Epidermal melanocyte (primary cell): ENCODE results near the gene HOXB13.

Source experiments
- DNase-seq: peaks from one replicate; pipeline ENCODE4 v3.0.0; 2011; ENCODE audit warnings: low spot score; ENCODE audit not compliant: insufficient read length

HOXB13 gene

DNA sequence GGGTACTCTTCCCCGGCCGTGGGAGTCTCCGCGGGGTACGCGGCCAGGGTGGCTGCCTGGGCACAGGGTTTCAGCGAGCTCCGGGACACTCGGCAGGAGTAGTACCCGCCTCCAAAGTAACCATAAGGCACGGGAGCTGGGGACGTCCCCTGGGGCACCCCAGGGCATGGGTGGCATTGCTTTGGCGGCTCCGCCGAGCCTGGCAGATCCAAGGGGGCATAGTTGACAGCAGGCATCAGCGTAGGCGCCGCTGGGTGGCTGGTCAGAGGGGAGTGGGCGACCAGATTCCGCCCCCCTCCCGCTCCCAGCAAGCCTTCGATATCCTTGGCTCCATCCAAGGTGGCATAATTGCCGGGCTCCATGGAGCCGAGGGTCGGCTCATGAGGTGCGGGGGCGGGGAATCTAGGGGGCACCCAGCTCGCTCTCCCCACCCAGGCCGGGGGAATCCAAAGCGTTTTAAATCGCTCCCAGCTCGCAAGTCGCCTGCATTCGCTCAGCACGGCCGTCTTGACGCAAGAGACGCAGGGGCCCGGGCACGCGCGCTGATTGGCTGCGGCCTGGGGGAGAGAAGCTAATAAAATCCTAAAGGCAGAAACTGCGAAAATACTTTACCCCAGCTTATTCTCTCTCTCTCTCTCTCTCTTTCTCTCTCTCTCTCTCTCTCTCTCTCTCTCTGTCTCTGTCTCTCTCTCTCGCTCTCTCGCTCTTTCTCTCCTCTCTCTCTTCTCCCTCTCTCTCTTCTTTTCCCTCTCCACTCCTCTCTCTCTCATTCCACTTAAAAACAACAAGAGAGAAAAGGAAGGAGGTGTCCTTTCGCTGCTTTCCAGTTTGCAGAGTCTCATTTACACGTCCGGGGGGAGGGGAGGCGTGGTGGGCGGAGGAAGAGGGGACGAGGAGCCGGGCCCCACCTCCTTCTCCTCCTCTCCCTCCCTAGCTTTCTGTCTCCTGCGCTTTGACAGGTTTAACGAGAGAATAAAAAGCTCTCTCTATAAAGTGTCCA, at the start of gene HOXB13:
Gene HOXB13 (minus strand): TSS at position 519 of the 1,000 bp plus-strand sequence. CDS start 157 bp downstream, at position 362.
- DNase-seq, result no peak

DNA sequence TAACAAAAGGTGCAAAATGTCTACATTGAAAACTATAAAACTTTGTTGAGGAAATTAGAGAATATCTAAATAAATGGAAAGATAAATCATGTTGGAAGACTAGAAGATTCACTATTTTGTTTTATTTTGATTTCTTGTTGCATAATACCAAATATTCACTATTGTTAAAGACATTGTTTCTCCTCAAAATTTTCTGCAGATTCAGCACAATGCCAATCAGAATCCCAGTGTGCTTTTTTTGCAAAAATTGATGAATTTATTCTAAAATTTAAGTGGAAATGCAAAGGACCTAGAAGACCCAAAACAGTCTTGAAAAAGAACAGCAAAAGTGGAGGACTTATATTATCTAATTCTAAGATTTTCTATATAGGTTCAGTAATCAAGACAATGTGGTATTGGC, 48.1 kb upstream of the HOXB13 start:
- DNase-seq, result no peak

DNA sequence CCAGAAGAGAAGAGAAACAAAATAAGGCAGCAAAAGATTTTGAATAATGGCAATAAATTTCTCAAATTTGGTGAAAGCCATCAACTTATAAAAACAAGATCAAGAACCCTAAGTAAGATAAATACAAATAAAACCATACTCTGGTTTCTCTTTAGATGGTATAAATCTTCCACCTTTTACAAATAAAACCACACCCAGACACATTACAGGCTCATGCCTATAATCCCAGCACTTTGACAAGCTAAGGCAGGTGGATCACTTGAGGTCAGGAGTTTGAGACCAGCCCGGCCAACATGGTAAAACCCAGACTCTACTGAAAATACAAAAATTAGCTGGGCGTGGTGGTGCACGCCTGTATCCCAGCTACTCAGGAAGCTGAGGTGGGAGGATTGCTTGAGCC, 44.7 kb upstream of the HOXB13 start:
- DNase-seq, result no peak

DNA sequence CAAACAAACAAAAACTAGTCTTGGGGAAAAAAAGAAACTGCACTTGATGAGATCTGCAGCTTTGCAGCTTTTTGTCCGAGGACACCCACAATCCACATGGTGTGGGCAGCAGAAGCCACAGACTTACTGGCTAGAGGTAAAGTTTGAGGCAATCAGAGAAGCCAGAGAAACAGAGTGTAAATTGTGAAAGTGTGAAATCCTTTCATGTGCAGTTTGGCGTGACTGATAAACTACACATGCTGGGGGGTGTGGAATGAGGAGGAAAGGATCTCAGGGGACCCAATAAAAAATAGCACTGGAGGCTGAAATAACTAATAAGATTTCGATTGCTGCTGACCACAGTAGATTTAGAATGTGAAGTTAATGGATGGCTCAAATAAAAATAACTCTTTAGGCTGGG, 42.4 kb upstream of the HOXB13 start:
- no peak for DNase-seq

DNA sequence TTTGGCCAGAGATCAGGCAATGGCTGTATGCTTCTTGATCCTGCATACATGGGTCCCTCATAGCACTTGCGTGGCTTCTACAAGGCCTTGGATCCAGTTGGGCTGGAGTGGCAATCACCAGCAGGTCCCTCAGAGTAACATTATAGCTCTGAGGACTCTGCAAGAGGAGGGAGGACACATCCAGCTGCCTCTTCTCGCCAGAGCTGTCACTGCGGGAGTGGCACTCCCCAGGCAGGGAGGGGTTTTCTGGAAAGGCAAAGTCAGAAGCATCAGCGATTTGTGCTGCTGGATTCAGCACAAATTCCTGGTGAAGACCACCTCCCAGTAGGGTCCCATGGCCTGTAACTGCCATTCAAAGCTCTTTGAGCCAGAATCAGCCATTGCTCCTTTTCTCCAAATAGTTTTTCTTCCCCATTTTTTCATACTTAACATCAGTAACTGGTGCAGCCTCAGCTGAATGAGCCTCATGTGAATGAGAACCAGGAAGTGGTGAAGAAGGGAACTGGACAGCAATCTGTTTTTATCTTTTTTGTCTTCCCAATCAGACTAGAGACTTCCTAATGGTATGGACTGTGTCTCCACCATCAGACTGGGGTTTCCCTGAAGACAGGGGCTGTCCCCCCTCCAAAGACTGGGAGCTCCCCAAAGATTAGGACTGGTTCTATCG, 40.6 kb upstream of the HOXB13 start:
- no peak for DNase-seq

DNA sequence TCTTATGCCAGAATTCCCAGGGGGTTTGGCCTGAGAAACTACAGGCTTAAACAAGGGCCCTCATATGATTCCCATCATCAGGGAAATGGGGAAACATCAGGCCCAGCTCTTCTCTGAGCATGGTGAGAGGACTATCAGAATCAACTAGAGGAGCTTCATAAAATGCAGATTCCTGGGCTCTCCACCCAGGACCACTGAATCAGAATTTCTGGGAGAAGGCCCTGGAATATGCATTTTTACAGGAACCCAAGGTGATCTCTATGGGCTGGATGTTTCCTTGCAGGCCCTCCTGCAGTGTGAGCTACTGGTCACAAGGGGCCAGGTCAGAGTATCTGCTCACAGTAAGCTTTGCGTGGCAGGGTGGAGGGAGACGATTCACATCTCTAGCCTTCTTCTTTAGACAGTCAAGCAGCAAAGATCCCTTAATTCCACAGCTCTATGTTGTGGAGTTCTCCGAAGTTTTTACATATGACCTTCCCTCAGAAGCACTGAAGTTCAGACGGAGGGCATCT, 38.8 kb upstream of the HOXB13 start:
- no peak for DNase-seq

DNA sequence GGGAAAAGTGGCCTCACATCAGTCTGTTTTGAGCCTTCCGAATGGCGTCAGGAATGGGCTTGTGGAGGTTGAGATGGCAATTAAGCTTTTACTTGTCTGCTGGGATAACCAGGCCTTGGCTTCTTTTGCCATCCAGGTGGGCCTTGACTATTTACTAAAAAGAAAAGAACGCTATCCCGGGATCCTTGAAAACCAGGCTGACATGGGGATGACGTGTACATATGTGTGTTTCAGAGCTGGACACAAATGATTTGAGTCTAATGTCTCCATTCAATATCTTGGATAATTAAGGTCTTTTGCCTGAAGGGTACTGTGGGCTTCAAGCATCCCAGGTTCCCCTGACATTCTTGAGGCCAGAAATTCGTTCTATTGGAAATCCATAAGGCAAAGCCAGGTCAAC, 32.6 kb upstream of the HOXB13 start:
- DNase-seq, result no peak

DNA sequence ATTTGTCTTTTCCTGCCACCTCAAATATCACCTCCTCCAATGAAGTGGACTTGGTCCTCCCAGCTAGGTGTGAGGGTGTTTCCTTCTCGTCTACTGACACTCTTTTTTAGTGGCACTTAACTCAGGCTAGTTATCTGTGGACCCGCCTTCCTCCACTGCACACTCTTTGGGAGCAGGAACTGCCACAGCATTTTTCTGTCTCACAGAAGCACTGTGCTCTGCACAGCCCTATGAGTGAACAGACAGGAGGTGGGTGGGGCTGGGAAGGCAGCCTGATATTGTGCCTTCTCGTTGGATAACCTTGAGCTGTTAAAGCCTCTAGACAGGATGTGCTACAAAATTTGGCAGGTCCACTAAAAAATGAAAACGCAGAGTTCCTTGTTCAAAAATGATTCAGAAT, 31.9 kb upstream of the HOXB13 start:
- DNase-seq, result no peak

DNA sequence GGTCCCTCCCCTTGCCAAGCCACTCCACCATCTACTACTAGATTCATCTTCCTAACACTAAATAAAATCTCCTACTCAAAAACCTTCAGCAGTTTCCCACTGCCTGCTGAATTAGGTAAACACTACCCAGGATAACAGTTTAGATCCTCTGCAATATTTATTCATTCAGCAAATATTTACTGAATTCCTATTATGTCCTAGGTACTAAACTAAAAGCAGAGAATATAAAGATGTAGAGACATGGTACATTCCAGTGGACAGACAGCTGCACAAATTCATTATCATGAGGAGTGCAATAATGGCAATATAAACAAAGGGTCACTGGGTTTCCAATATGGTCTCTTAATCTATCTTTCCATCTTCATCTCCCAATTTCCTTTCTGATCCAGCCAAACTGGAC, 30.7 kb upstream of the HOXB13 start:
- no peak for DNase-seq

DNA sequence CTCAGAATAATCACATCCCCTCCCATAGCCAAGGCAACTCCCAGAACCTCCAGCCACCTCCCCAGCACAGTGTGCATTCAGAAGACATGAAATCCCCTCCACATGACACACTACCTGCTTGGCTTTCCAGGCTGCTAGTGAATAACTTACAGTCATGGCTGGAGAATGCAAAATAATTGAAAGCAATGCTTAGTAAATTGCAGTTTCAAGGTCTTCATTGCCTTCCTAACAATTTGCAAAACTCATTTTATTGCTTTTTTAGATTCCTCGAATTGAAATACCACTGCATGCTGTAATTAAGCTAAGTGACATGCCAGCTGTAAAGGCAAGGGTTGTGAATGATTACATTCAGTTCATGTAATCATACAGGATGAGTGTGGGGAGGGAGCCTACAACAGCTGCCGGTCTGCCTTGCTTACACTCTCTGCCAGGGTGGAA, 29.0 kb upstream of the HOXB13 start:
- DNase-seq, result no peak

DNA sequence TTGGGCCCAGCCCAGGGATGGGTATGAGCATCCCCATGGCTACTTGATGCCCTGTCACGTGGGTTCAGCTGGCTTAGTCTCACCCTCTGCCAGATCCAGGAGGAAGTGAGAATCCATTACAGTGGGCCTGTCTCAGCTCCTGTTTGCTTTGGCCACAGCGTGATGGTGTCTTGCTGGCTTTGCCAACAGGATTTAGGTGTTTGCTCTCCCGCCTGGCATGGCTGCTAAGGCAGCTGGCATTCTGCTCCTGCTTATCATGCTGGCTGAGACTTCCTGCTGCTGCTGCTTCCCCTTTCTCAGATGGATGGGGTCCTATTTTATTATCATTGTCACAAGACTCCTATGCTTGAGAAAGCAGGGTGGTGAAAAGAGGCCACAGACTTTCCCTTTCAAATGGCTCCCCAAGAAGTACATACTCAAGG, 28.3 kb upstream of the HOXB13 start:
- DNase-seq, result no peak

DNA sequence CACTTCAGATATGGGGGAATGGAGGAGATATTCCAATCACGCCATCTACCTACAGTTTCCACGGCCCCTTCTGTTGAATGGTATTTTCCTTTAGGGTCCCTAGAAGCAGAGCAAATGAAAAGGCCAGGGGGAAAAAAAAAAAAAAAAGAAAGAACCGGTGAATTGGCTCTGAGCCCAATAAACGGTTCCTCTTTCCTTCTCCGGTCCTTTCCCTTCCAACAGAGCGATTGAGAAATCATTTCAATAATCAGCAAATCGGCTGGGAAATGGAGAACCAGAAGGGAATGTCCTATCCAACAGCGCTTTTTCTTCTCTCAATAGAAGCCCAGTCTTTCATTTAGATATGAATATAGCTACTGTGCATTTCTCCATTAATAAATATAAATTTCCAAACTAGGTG, 26.8 kb upstream of the HOXB13 start:
- DNase-seq, result no peak

DNA sequence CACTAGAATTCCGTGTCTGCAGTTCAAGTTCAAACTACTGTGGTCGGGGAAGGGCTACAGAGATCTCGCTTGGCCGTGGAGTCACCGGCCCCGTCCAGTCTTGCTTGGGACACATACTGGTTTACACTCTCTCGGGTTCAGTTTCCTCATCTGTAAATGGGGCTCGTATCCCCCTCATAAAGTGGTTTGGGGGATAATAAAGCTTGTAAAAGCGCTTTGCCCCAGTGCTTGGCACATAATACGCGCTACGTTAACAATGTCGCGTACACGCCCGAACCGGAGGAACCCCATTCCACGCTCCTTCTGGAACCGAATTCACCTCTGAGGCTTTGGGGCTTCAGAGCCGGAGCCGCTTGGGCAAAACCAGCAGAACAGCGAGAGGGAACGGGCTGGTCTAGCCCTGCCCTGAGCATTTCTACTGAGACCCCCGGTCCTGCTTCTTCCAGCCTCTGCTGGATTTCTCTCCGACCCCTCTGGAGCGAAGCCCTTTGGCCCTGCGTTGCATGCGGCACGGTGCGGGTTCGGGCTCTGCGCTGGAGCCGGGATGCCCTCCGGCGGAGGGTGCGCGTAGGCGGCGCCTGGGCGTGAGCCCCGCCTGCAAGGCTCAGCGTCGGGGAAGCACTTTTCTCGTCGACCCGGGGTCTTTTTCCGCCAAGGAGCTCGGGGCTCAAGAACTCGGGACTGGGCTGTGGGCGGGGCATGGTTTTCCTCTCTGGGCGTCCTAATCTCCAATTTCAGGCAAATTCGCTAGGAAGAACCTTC, 26.1 kb upstream of the HOXB13 start:
- DNase-seq, result no peak

DNA sequence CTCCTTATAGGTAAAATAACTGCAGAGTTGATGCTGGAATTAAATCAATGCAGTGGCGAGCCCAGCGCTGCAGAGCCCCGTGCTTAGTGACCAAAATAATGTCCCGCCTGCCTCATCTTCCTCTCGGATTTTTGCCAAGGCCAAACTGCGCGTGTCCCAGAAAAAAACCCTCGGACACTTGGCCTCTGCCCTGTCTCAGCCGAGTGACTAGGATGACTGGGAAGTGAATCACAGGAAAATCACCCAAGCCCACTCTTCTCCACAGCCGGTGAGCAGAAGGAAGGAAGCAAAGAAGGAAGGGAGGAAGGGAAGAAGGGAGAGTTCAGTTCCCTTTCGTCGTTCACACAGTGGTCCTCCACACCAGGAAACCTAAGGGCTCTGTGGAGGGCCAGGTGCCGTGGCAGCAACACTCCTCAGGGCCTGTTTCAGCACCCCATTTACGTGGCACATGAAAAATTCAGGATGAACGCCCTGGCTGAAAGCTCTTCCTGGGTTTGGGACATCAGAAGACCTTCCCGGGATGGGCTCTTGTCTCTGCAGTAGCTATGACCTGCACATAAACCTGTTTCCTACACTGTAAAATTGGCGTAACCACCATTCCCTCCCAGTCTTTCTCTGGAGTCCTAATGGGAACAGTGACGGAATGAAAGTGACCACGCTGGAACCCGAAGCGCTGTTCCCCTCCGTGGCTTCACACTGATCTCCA, 25.4 kb upstream of the HOXB13 start:
- DNase-seq, result no peak

DNA sequence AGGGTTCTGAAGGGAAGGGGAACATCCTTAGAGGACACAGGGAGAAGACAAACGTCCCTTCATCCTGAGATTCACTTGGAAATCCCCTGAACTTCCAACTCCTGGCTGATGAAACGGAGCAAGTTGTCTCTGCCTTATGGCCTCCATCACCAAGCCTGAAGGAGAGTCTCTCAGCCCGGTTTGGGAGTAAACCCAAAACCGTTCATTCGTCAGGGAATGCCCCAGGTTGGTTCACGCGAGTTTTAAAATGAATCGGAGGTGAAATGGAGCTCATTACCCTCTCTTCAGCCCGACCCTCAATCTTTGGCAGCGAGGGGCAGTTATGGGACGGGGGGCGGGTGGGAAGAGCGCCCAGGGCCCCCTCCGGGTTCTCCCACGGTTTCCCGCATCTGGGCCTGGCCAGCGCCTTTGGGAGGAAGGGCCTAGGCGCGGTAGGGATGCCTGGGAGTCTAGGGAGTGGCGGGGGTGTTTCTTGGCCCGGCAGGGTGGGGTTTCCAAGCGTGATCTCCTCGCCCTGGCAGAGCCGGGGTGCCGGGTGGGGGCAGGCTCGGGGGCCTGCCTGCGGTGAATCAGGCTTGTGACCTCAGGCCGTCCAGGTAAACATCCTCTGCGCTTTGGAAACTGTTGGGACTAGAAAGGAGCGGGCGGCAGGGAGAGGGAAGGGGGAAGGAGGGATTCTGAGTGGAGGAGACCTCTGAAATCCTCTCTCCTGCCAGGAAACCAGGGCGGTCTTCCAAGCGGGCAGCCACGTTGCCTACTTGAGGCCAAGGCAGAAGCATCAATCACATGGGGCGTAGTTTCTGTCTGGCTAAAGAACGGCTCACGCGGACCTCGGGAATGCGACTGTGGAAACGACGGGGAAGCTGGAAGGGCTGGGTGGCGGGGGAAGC, 24.1 kb upstream of the HOXB13 start:
- no peak for DNase-seq

DNA sequence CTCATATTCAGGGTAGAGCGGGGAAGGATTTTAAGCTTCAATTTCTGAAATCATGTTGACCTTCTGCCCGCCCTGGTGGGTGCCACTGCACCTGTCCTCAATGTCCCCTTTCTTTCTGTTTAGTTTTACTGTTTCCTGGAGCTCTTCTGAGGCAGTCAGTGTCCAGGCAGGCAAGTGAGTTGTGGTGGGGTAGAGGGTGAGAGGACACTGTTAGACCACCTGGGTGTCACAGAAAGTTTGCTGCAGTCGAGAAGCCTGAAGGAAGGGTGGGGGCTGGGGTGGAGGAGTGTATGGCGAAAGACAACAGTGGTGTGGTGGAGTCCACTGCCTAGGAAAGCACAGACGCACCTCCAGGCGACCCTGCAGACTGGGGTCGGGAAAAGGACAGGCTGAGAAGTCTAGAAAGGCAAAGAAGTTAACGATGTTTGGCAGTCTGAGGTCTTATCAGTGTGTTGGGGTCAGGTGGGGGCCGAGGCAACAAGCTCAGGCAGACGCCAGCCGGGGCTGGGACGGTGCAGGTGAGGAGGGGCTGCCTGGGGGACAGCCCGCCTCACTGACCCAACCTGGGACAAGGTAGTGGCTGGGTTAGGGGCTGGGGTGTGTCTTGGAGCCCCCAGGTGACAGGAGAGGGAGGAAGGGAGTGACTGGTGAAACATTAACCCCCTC, 23.3 kb upstream of the HOXB13 start:
- DNase-seq, result no peak

DNA sequence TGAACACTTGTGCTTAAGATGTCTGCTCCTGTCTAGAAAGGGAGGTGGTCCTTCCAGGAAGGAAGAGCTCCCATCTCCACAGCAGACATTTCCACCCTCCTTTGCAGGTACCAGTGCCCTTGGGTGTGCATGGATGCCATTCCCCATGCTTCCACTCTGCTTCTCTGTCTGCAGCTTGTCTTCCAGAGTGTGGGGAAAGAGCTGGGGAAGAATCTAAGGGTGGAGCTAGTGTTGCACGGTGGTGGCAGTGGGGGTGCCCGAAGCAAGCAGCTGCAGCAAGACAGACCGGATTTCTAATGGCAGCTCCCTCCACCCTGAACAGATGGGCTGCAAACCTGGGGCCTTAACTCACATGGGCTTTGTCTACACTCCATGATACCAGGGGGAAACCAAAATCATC, 22.6 kb upstream of the HOXB13 start:
- DNase-seq, result no peak

DNA sequence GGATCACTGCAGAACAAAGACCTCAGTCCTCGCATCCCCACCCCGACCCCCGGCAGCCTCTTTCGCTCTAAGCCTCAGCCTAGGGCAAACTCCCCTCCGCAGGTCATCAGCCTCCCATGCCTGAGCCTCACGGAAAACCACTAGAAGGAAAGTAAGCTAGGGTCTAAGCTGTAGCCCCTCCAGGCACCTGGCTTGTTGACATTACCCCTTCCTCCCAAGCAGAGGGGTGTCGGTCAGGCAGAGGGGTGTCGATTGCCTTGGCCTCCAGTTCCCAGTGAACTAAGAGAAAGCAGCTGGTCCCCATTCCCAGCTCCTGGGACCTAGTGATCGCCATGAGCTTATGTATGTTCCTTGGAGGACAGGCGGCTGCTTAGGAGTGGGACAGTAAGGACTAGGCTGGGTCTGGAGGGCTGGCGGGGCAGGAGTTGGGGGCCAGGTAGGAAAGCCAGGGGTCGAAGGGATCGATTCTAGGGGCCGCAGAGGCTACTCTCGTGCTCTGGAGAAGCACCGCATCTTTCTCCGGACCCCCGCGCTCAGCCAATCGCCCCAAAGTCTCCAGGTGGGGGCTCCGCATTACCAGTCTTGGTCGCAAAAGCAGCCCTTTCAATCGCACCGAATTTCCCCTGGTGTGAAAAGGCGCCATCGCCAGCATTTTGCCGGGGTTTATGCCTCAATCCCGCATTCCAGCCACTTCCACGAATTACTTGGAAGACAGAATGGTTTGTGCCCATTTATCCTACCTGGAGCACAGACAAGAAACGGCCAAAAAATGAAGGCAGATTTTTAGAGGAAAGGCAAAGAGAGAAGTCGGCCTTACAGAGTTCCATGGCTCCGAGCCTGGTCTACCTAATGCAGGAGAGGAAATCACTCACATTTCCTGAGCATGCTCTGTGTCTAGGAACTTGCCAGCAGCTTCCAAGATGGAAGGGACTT, 21.3 kb upstream of the HOXB13 start:
- DNase-seq, result no peak
